HUDEP-2 (cell line): ENCODE results near the gene FREM3.

ENCODE experiments used
- DNase-seq, 76 experiments: peaks; one replicate each; lab custom pipeline; 2025; ENCODE audit not compliant: unreplicated experiment in 76 of 76; lab: John Stamatoyannopoulos, UW

Gene FREM3

DNA sequence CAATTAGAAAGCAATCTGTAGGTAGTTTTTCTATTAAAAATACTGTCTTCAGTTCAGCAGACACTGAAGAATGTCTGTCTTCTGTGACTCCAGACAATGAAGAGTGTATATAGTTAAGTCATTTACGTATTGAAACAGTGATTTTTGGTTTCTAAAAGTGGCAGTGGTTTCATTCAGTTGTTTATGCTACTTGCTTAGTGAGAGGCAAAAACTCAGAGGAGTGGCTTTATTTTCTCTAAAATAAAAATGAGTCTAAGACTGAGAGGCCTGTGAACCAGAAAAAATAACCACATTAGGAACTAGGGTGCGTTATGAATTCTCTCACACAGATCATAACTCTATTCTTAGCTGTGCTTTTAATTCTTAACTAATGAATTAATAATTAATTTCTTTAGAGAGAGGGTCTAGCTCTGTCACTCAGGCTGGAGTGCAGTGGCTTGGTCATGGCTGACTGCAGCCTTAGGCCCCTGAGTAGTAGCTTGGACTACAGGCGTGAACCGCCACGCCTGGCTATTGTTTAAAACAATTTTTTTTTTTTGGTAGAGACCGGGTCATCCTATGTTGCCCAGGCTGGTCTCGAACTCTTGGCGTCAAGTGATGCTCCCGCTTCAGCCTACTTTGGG lies 31.4 kb downstream of the FREM3 start:
- no peak for DNase-seq

DNA sequence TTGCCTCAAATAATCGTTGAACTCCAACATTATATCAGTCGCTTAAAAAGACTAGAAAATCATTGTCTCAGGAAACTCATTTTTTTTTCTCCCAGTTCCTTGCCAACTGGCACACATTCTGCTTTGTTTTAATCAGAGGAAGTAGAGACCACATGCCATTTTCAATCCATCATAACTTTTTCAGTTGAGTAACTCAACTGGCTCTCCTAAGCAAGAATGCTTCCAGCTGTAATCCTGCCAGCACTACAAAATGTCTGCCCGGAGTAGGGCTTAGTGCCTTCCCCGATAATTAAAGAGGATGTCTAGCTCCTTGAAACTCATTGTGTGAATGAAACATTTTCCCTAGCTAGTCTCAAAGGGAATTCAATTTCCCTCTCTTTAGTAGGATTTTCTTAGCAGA lies 33.0 kb downstream of the FREM3 start:
- DNase-seq = no peak

DNA sequence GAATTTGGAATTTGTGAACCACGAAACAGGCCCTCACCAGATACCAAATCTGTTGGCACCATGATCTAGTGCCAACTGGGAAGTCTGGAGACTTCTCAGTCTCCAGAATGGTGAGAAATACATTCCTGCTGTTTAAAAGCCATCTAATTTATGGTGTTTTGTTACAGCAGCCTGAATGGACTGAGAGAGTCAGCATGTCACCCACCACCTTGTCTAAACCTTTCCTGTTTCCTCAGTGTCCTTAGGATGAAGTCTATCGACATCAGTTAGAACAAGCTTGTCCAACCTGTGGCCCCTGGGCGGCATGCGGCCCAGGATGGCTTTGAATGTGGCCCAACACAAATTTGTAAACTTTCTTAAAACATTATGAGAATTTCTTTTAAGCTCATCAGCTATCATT lies 42.1 kb downstream of the FREM3 start:
- DNase-seq = no peak

DNA sequence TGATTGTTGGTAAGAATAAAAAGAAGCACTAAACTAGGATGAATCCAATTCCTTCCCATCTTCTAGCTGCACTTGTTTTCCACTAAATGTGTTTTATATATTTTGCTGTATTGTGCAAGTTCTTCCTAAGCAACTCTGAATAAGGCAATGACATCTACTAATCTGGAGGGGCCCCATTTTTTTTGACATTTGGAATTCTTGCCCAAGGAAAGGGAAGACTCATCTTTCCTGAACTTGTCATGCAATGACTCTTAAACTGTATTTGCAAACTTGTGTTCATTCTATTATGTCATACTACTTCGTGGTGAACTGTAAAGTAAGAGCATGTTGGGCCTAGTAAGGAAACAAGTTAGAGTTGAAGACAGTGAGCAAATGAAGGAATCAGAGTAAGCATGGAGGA lies 45.9 kb downstream of the FREM3 start:
- no peak for DNase-seq

DNA sequence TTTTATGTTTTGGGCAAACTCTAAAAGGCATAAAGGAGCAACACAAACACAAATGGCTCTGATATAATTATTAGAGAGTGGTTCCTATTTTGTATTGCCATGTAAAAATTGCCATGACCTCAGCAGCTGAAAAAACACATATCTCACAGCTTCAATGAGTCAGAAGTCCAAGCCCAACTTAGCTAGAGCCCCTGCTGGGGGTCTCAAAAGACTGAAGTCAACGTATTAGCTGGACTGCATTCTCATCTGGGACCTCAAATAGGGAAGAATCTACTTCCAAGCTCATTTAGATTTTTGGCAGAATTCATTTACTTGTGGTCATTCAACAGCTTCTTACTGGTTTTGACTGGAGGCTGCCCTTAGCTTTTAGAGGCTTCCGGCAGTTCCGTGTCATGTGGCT lies 47.4 kb downstream of the FREM3 start:
- no peak for DNase-seq

DNA sequence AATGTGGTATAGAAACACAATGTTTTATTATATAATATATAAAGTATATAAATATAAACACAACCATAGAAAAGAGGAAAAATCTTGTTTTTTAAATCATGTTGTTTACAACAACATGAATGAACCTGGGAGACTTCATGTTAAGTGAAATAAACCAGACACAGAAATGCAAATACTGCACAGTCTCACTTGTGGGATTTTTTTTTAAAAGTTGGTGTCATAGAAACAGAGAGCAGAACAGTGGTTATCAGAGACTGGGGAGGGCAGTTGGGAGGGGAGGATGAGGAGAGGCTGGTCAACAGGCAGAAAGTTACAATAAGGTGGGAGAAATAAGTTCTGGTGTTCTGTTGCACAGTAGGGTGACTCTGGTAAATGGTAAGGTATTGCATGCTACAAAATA lies 57.1 kb downstream of the FREM3 start:
- no peak for DNase-seq

DNA sequence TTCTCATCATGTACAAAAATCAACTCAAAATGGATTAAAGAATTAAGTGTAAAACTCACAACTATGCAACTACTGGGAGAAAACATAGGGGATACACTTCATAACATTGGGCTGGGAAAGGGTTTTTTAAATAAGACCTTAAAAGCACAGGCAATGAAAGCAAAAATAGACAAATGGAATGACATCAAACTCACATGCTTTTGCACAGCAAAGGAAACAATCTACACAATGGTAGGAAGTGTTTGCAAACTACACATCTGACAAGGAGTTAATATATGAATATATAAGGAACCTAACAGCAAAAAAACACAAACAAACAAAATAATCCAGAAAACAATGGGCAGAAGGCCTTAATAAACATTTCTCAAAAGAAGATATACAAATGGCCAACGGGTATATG lies 57.9 kb downstream of the FREM3 start:
- no peak for DNase-seq

DNA sequence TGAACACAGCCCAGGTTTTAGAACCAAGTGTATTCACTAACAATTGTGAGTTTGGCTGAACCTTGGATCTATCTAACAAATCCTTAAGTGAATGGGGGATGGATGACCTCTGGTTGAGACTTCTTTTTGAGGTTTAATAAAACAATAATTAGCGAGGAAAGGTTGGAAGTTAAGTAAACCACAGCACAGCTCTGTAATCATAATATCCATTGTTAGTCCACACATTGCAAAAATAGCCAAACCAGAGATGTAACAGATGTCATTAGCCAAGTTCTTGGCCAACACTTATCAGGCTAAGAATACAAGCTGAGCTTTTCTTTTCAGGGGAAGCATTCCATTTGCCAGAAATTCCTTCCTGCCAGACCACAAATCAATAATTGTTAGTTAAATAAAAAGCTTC lies 59.1 kb downstream of the FREM3 start:
- DNase-seq = no peak

DNA sequence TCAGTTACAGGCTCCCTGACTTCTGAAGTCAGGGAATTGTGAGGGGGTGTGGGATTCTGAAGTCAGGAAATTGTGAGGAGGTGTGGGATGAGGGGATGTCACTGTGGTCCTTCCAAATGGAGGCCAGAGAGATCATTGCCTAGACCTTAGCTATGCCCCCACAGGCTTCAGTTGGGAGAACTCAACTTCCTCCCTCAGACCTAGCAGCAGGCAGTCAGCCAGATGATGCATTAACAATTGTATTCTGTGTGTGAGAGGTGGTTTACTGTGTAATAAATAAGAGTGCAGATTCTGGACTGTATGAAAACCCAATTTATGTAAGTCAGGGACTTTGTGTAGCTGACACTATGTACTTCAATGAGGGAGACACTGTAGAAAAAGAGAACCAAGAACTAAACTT lies 65.7 kb downstream of the FREM3 start:
- DNase-seq = no peak

DNA sequence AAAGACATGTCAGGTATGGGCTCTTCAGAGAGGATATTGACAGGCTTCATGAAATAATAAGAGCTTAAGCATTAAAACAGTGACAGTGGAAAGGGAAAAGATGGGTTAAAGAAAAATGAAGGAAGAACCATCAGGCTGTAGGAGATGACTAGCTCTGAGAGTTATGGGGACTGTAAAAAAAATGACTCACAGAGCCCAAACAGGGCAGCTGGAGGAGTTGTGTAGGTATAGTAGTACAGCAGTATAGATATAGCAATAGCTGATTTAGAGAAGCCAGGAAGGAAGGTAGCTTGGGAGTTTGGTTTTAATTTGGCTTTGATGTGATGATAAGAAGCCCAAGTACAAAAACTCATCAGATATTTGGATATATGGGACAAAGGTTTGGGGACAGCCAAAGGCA lies 66.6 kb downstream of the FREM3 start:
- no peak for DNase-seq

DNA sequence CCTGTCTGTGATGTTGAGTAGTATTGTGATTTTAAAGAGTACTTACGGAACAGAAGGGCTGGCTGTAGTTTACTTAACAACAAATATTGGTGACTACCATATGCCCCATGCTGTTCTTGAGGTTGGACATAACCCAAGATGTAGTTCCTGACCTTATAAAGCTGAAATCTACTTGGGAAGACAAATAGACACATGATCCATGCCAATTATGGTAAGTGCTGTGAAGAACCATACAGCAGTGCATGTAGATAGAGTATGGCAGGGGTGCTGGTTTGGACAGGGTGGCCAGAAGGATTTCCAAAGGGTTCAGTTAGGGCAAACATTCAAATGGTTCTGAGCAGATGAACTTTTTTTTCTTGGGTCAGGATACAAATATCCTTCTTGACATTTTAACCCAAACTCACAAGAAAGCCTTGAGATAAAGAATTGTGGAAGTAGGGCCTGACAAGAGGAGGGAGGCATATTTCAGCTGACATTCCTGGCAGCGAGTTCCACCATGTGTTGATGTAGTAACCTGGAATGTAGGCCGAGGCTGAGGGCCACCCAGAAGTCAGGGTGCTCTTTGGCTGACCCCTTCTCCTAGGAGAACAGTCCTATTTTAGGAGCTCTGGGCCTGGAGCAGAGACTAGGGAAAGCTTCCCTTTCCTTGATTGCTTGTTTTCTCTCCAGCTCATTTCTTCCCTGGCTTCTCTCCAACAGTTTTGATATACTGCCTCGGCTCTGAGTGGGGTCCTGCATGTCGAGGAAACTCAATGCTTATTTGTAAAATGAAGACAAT lies 74.2 kb downstream of the FREM3 start:
- DNase-seq = no peak

DNA sequence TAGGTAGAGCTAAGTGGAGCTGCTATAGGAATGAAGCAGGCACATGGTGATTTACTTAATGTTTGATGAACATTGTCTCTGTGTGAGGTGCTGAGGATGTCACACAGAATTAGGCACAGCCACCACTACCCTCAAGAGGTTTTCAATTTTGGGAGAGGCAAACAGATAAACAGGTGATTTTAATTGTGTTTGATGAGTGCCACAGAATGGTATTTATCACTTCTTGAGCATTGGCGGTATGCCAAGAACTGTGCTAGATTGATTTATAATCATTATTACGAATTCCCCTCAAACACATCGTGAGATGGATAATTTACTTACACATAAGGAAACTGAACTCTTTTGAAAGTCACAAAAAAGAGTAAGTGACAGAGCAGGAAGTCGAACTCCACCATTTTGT lies 74.8 kb downstream of the FREM3 start:
- DNase-seq = no peak

DNA sequence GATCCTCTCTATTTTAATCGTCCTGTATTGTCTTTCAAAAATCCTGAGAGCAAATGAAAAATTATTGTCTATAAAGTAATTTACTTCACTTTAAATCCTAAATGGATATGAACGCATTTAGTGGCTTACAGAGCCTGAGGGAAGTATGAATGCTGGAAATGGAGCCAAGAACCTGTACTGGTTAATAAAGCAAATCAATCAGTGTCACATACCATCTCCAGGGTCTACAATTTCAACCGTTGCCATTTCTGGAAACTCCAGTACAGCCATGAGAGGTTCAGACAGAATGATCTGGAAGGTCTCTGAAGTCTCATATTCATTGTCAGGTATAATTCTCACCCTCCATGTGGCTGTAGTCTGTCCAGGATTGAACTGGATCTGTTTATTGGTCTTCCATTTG lies 76.6 kb downstream of the FREM3 start:
- no peak for DNase-seq

DNA sequence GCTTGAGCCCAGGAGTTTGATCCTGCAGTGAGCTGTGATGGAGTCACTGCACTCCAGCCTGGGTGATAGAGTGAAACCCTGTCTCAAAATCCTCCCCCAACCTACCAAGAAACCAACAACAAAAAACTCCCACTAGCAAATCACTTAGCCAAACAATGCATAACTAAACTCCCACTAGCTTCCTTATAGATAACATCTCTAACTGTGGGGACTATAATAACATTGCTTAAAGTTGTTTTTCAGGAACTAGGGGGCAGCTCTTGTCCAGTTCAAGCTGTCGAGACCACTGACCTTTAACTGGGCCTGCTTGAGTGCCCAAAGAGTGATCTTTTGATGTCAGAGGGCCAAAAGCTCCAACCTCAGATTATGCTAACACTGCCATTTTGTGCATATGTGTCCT lies 81.7 kb downstream of the FREM3 start:
- no peak for DNase-seq

DNA sequence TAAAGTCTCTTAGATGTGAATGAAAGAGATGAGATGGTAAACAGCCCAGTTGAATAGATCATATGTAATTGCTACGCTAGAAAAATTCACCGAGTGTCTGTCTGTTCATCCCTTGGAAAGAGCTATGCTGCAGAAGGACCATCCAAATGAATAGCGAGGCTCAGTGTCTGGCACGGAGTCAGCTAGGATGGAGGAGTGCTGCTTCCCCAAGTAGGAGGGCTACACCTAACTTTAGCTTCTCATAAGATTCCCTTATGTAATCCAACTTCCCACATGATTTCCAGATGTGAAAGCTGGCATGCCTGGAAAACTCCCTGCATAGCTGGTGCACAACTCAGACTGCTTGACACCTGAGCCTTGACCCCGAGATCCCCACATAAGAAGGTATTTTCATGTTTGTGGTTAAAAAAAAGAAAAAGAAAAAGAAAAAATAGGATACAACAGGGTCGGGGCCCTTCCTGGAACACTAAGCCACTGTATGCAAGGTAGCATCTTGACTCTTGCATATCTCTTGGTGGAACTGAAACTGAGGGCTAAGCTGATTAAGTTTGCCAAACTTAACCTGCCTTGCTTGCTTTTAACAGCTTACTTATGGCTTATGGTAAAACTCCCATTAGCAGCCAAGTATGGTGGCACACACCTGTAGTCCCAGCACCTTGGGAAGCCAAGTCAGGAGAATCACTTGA lies 82.3 kb downstream of the FREM3 start:
- DNase-seq = no peak

DNA sequence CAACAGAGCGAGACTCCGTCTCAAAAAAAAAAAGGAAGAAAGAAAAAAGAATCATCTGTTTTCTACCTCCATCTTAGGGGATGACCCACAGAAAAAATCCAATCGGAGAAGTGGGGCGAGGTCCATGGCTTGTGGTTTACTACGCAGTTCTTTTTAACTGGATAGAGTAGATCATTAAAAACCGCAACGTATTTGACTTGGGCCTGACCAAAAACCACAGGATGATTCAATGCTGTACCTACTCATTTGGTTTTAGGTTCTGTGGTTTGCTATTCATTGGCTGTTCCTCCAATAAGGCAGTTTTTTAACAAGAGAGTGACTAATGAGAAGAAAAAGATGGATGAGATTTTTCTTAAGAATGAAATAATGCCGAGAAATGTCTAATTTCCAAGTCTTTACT lies 83.7 kb downstream of the FREM3 start:
- DNase-seq = no peak

DNA sequence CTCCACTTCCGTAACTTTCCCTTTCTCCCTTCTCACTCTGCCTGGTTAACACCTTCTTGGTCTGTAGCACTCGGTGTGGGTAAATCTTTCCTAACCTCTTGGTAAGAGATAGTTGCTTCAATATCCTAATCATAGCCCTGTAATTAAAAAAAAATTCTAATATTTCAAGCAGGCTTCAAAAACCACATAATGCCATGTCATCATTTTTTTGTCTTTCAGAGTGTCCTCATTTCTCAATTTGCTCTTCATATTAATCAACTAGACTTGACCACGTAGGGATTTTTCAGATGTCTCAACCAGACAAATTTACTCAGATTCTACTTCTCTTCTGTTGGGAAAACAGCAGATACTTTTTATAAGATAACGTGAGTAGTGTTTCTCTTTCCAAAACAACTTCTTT lies 91.0 kb downstream of the FREM3 start:
- DNase-seq = no peak

DNA sequence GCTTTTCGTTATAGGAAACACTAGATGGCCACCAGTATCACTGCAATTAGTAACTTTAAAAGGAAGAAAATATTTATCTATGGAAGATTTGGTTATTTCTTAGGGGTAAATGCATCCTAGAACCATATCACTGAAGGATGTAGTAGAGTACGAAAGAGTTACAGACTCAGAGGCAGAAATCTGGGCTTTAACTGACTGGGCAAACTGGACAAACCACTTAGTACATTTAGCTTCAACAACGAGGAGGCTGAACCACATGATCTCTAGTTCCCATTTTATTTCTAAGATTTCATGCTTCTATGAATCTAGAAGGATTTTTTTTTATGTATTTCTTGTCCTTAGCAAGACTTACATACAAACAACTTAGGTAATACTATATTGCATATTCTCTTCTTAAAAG lies 94.0 kb downstream of the FREM3 start:
- no peak for DNase-seq

DNA sequence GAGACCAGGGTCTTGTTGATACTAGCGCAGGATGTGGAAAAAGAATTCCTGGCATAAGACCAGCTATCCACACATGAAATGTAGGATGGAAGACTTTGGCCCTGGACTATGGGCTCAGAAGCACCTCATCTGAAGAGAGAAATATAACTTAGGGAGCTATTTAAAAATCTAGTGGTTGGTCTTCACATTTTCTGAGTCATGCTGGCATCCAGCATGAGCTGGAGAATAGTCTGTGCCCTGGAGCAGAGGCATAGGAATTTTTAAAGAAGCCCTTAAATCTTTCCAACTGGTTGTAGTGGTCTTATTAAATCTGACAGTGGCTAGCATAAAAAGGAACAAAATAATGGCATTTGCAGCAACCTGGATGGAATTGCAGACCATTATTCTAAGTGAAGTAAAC lies 100.6 kb downstream of the FREM3 start:
- DNase-seq = no peak

DNA sequence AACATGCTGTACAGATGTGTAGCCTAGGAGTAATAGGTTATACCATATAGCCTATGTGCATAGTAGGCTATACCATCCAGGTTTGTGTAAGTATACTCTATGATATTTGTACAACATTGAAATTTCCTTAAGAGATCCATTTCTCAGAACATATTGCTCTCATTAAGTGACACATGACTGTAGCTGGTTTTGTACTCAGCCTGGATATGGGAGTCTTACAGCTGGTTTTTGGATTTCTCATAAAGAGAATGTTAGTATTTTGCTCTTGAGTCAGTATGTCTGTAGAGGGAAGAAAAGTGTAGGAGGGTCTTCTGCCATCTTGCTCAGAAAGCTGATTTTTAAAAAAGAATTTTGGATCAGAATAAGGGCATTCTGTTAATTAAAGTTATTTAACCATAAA lies 101.7 kb downstream of the FREM3 start:
- DNase-seq = no peak

DNA sequence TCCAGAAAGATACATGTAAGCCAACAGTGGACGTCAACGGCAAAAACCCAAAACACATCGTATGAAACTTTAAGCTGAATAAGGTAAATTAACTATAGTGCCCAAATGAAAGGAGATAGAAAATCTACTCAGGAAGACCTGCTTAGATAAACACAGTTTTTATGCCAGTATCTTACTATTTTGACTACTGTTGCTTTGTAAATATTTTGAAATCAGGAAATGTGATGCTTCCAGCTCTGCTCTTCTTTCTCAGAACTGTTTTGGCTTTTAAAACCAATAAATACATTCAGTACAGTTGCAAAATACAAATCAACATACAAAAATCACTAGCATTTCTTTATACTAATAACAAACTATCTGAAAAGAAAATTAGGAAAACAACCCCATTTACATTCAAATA lies 103.2 kb downstream of the FREM3 start:
- no peak for DNase-seq

DNA sequence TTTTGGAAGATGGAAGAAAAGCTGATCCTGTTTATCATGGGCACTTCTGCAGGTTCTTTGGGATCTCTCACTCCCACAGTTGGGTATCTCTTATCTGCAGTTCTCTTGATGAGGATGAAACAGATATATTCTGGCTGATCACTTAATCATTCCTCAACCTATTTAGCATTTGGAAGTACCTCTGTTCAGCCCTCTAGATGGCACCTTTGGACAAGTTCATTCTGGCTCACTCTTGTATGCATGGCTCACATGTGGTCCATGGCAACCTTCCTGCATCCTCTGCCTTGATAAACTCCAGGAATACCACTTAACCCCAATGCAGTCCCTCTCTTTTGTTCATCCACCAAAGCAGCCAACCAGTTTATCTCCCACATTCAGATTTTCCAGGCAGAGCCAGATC lies 112.8 kb downstream of the FREM3 start:
- DNase-seq = peak in 4 of 76 experiments; percentile 1 to 21 (median 4)
